Skeletal muscle tissue (tissue), 4 donors: ENCODE measurements around the gene PTPRM. TPM values are rescaled to one million over a fixed set of nuclear protein-coding genes. Genes with fewer than 3 reads are reported as not detected.

Source experiments
- H3K27ac ChIP-seq: one replicate; pipeline ENCODE4 v1.7.0; 2013; ENCODE audit warnings: mild to moderate bottlenecking, low read depth, low read length, inconsistent platforms
- H3K27me3 ChIP-seq, 3 donors: one replicate each; pipeline ENCODE4 v1.7.0; 2013; ENCODE audit warnings: low read length in 3 of 3; ENCODE audit not compliant: control insufficient read depth in 3 of 3, insufficient read depth in 3 of 3
- H3K36me3 ChIP-seq, 3 donors: one replicate each; pipeline ENCODE4 v1.7.0; 2013; ENCODE audit warnings: low read length in 3 of 3; ENCODE audit not compliant: control insufficient read depth in 3 of 3, insufficient read depth in 3 of 3
- H3K4me1 ChIP-seq, 3 donors: one replicate each; pipeline ENCODE4 v1.7.0; 2013; ENCODE audit warnings: low read length in 3 of 3, mild to moderate bottlenecking in 3 of 3; ENCODE audit not compliant: control insufficient read depth in 3 of 3, insufficient read depth in 3 of 3
- H3K4me3 ChIP-seq, 3 donors: one replicate each; pipeline ENCODE4 v1.7.0; 2013; ENCODE audit warnings: low read length in 3 of 3
- H3K9ac ChIP-seq, 3 donors: one replicate each; pipeline ENCODE4 v1.7.0; 2013; ENCODE audit warnings: low read length in 3 of 3, mild to moderate bottlenecking in 3 of 3, moderate library complexity in 2 of 3, low read depth in 1 of 3
- H3K9me3 ChIP-seq, 3 donors: one replicate each; pipeline ENCODE4 v1.7.0; 2013; ENCODE audit warnings: low read length in 3 of 3; ENCODE audit not compliant: control insufficient read depth in 3 of 3
- total RNA-seq: library from RNA; depleted of rRNA; stranded (reverse); fragments of >200 nt; gene quantifications from one replicate; pipeline ENCODE4 v1.2.3, GENCODE V29; 2014
- donor health status: Osteomylitis.

The PTPRM gene
- total RNA-seq, 1 donor from 2014 or later: 68.9 TPM

DNA sequence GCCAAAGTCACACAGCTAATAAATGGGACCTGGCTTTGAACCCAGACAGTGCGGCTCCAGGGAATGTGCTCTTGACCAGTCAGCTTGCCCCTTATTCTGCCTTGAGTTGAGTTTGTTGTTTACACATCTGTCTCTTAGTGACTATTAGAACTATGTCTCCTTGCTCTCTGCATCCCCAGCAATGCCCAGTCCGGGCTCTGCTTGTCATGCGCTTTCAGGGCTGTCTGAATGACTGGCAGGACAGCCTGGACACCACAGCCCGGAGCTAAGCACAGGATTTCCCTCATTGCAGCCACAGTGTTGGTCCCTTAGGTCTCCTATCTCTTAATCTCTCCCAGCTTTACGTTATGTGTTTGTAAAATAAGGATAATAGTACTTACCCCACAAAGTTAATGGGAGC lies 795.7 kb downstream of the PTPRM start:
- Histone ChIP-seq H3K4me3 (no peak overlapping the region), H3K9ac (no peak overlapping the region), H3K36me3 (peaks cover 0 to 3% (median 0%) of the 10 kb centered on the region in 3 donors), H3K27ac (no peak overlapping the region), H3K9me3 (no peaks in the 10 kb centered on the region), H3K27me3 (no peaks in the 10 kb centered on the region), H3K4me1 (peaks cover 10 to 26% (median 22%) of the 10 kb centered on the region in 3 donors)

DNA sequence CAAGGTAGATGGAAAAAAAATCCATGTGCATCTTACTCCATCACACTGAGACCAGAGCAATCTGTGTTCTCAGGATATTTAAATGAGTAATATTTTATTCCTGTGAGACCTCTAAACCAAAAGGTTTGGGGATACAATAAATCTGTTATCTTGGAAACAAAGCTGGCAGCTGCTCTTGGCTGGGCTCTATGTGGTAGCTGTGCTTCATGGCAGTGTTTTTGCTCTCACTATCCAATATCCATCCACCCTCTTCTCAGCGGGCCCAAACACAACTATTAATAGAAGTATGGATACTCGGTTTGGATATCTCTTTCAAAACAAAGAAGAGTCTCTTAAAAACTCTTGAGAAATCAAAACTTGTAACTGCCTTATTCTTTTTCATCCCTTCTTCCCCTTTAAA lies 797.3 kb downstream of the PTPRM start:
- Histone ChIP-seq H3K27ac (no peak overlapping the region), H3K4me1 (peaks cover 10 to 23% (median 22%) of the 10 kb centered on the region in 3 donors)

DNA sequence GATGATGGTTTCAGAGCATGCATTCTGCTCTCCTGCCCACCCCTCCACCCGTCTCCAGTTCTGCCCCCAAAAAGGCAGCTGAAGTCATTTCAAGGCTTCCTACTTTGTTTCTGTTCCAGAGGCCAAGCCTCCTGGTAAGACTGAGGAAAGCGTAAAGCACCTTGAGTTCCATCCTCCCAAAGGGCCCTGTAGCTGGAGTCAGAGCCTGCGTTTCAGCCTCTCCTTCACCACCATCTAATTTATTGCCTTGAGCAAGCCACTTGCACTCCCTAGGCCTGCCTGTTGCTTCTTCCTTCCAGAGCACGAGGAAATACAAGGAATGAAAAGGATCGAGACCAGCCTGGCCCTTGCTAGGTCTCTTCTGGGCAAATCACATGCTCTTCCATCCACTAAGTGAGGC lies 797.9 kb downstream of the PTPRM start:
- Histone ChIP-seq H3K9ac (no peak overlapping the region), H3K27ac (no peak overlapping the region), H3K9me3 (no peaks in the 10 kb centered on the region), H3K27me3 (no peaks in the 10 kb centered on the region), H3K4me1 (peaks cover 10 to 23% (median 22%) of the 10 kb centered on the region in 3 donors), H3K36me3 (peaks cover 0 to 3% (median 0%) of the 10 kb centered on the region in 3 donors), H3K4me3 (no peak overlapping the region)

More for the DNA sequence above, 797.3 kb downstream of the PTPRM start:
- H3K27me3 ChIP-seq: no peaks in the 10 kb centered on the region
- H3K9ac ChIP-seq: no peak overlapping the region
- peaks cover 0 to 3% (median 0%) of the 10 kb centered on the region in 3 donors for H3K36me3 ChIP-seq
- no peak overlapping the region for H3K4me3 ChIP-seq
- H3K9me3 ChIP-seq: no peaks in the 10 kb centered on the region

DNA sequence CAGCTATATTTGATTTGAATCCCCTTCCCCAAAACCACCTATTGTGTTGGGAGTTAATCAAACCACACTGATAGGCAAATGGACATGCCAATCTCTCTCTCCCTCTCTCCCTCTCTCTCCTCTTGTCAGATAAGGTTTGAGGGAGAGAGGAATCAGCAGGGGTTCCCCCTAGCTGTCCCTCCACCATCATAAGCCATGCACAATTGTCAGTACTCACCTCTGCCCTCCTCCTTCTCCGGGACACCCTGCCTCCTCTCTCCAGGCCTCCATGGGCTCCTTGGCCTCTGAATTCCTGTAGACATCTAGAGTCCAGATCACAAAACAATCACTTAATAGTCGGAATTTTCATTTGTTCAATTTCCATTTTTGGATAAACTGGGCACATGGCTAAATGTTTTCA lies 798.4 kb downstream of the PTPRM start:
- H3K9me3 ChIP-seq: no peaks in the 10 kb centered on the region
- no peak overlapping the region for H3K4me3 ChIP-seq
- H3K36me3 ChIP-seq: no peaks in the 10 kb centered on the region
- H3K4me1 ChIP-seq: peaks cover 10 to 23% (median 22%) of the 10 kb centered on the region in 3 donors
- H3K27me3 ChIP-seq: no peaks in the 10 kb centered on the region
- no peak overlapping the region for H3K27ac ChIP-seq
- H3K9ac ChIP-seq: no peak overlapping the region

DNA sequence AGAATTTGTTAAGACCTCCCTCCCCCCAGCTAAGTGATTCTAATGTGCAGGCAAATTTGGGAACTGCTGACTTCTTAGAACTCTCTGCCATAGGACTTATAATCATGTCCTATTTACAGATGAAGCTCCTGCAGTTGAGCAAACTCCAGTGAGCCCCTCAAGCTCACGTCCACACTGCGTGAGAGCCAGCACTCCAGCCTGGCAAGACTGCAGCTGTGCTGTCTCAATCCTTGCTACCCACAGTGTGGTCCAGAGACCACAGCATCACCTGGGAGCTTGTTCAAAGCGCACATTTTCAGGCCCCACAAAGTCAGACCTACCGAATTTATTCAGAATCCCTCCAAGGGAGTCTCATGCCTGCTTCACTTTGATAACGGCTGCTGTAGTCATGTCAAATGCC lies 799.0 kb downstream of the PTPRM start:
- H3K27me3 ChIP-seq: no peaks in the 10 kb centered on the region
- no peaks in the 10 kb centered on the region for H3K36me3 ChIP-seq
- peaks cover 10 to 23% (median 22%) of the 10 kb centered on the region in 3 donors for H3K4me1 ChIP-seq
- H3K9me3 ChIP-seq: no peaks in the 10 kb centered on the region
- no peak overlapping the region for H3K9ac ChIP-seq
- H3K4me3 ChIP-seq: no peak overlapping the region
- no peak overlapping the region for H3K27ac ChIP-seq

DNA sequence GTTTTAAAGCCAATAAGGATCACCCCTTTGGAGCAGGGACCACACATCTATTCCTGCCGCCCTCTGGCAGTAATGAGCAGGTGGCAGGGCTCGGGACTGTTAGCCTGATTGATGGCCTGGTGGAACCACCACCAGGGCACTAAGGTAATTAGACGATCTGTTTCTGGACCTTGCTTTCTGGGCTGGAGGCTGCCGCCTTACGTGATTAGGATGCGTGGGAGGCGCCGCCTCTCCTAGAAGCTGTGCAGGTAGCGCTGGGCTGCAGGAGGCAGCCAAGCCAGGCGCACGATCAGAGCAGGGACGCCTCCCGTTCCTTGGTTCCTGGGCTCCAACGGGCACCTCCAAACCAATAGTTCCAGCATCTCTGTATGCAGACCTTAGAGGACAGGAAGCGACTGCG lies 799.5 kb downstream of the PTPRM start:
- Histone ChIP-seq H3K4me3 (peak overlapping the region in 2 of 3 donors; percentile 17 to 39), H3K36me3 (peaks cover 0 to 4% (median 0%) of the 10 kb centered on the region in 3 donors), H3K9me3 (no peaks in the 10 kb centered on the region), H3K27me3 (no peaks in the 10 kb centered on the region), H3K27ac (no peak overlapping the region), H3K9ac (no peak overlapping the region), H3K4me1 (peaks cover 10 to 23% (median 22%) of the 10 kb centered on the region in 3 donors)

DNA sequence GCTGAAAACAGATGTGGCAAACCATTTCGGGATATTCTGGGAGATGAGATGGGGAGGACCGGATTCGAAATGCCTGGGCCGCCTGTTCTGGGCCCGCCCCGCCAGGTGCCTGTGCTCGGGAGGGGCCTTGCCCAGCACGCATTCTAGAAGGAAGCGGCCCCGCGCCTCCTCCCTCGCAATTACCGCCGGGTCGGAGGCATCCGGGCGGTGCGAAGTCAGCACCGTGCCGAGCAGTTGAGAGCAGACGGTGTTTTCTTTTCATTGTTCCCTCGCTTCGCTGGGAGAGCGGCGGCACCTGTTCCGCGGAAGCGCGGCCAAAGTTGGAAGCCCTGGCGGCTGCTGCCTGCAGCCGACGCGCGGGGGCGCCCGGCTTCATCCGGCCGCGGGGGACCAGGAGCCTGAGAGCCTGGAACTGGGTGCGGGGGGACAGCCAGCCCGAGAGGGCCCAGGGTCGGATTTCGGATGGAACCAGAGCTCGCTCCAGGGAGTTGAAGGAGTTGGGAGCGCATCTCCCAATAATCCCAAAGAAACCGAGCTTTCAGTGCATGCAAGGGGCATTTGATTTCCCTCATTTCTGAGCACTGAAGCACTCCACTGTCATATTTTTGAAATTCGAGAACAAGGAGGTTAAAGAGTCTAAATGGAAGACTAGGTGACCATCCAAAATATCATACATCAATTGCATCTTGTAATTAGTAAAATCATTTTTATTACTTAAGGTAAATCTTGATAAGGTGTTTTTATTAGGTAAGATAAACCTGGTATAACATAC lies 800.3 kb downstream of the PTPRM start:
- Histone ChIP-seq H3K9ac (no peak overlapping the region), H3K9me3 (no peaks in the 10 kb centered on the region), H3K36me3 (peaks cover 0 to 4% (median 0%) of the 10 kb centered on the region in 3 donors), H3K27ac (no peak overlapping the region), H3K4me3 (peak overlapping the region; percentile 39 to 56 (median 55)), H3K27me3 (no peaks in the 10 kb centered on the region), H3K4me1 (peaks cover 10 to 23% (median 22%) of the 10 kb centered on the region in 3 donors)

DNA sequence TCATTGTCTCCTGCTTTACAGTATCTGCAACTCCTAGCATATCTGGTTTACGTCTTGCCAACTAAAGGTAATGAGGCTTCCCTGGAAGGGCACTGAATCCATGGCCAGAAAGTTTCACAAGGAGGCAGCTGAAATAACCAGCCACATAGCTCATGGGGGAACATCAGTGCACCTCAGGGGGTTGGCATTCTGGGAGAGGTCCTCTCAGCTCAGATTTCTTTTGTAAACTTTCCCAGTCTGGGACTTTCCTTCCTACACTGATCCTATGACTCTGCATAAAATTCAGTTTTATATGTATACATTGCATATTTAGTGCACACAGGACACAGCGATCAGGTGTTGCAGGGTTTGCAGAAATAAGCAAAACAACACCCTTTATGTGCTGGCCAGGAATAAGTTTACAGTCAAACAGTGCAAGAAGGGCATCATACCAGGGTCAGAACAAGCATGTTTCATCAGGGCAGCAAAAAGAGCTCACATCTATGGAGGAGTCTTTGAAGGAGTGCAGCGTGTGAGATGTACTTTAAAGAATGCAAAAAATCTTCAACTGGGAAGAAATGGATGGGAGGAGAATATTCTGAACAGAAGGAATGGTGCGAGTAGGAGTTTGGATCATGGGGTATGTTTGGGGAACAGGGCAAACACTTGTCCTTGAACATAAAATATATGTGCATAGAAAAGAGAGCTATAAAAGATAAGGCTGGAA lies 801.5 kb downstream of the PTPRM start:
- no peaks in the 10 kb centered on the region for H3K9me3 ChIP-seq
- H3K36me3 ChIP-seq: peaks cover 0 to 4% (median 0%) of the 10 kb centered on the region in 3 donors
- peaks cover 10 to 23% (median 22%) of the 10 kb centered on the region in 3 donors for H3K4me1 ChIP-seq
- no peak overlapping the region for H3K27ac ChIP-seq
- H3K4me3 ChIP-seq: no peak overlapping the region
- H3K9ac ChIP-seq: no peak overlapping the region
- no peaks in the 10 kb centered on the region for H3K27me3 ChIP-seq

DNA sequence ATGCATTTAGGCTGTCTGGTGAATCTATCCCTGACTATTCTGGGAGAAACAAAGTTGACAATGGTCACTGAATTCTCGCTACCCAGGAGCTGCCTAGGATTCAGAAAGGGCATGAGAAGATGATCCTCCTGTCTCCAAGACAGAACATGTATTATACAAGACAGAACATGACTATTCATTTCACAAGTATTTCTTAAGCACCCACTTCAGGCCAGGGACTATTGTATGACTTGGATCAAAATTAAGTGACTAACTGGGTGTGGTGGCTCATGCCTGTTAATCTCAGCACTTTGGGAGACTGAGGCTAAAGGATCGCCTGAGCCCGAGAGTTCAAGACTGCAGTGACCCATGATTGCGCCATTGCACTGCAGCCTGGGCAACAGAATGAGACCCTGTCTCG lies 806.4 kb downstream of the PTPRM start:
- H3K4me3 ChIP-seq: no peak overlapping the region
- H3K36me3 ChIP-seq: peaks cover 7 to 18% (median 9%) of the 10 kb centered on the region in 3 donors

DNA sequence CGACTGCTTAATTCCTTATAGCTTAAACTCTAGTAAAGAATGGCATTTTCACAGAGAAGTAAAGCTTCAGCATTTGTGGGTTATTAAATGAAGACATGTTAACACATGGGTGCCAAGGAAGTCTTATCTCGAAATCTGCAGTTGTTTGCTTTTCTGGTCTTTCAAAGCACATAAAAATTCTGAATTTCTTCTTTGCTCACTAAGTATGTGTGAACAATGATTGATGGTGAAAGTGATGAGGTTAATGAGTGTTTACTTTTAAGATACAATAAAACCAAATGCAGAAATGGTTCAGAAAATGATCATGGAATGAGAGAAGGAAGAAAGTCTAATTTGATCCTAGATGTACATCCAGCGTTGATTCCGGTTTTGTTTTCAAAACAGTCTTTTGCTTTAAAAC lies 807.6 kb downstream of the PTPRM start:
- H3K27me3 ChIP-seq: no peaks in the 10 kb centered on the region
- H3K27ac ChIP-seq: no peak overlapping the region
- H3K9ac ChIP-seq: no peak overlapping the region
- H3K4me1 ChIP-seq: no peaks in the 10 kb centered on the region
- no peaks in the 10 kb centered on the region for H3K9me3 ChIP-seq
- peaks cover 17 to 27% (median 18%) of the 10 kb centered on the region in 3 donors for H3K36me3 ChIP-seq
- no peak overlapping the region for H3K4me3 ChIP-seq

More for the DNA sequence above, 806.4 kb downstream of the PTPRM start:
- no peak overlapping the region for H3K9ac ChIP-seq
- H3K27me3 ChIP-seq: no peaks in the 10 kb centered on the region
- H3K9me3 ChIP-seq: no peaks in the 10 kb centered on the region
- no peaks in the 10 kb centered on the region for H3K4me1 ChIP-seq
- H3K27ac ChIP-seq: no peak overlapping the region
